ENCODE results near the gene RNFT2.

- TF ChIP-seq ELF1 (IDR thresholded peaks at IDR 0.05; ENCODE audit: borderline replicate concordance, low read depth): no peak
- TF ChIP-seq EZH2 (IDR thresholded peaks at IDR 0.05): no peak
- TF ChIP-seq CTCF (IDR thresholded peaks at IDR 0.05 in 2 of 3, conservative IDR thresholded peaks at IDR 0.05 in 1 of 3; ENCODE audit: borderline replicate concordance in 1 of 3, insufficient read depth in 1 of 3, low read depth in 2 of 3, low read length in 2 of 3): no peak
- TF ChIP-seq CEBPB (IDR thresholded peaks at IDR 0.05; ENCODE audit: low read depth): no peak
- no peak for TF ChIP-seq MAX (IDR thresholded peaks at IDR 0.05)
- TF ChIP-seq POLR2A (IDR thresholded peaks at IDR 0.05; ENCODE audit: borderline replicate concordance, extremely low read depth, insufficient read depth, insufficient read length): no peak
- TF ChIP-seq TCF7L2 (IDR thresholded peaks at IDR 0.05; ENCODE audit: borderline replicate concordance, extremely low read depth, insufficient read depth, insufficient read length): no peak
- TF ChIP-seq SRF (IDR thresholded peaks at IDR 0.05; ENCODE audit: low read depth): no peak
- TF ChIP-seq ZFX (IDR thresholded peaks at IDR 0.05): no peak
- TF ChIP-seq, protein P1, sequence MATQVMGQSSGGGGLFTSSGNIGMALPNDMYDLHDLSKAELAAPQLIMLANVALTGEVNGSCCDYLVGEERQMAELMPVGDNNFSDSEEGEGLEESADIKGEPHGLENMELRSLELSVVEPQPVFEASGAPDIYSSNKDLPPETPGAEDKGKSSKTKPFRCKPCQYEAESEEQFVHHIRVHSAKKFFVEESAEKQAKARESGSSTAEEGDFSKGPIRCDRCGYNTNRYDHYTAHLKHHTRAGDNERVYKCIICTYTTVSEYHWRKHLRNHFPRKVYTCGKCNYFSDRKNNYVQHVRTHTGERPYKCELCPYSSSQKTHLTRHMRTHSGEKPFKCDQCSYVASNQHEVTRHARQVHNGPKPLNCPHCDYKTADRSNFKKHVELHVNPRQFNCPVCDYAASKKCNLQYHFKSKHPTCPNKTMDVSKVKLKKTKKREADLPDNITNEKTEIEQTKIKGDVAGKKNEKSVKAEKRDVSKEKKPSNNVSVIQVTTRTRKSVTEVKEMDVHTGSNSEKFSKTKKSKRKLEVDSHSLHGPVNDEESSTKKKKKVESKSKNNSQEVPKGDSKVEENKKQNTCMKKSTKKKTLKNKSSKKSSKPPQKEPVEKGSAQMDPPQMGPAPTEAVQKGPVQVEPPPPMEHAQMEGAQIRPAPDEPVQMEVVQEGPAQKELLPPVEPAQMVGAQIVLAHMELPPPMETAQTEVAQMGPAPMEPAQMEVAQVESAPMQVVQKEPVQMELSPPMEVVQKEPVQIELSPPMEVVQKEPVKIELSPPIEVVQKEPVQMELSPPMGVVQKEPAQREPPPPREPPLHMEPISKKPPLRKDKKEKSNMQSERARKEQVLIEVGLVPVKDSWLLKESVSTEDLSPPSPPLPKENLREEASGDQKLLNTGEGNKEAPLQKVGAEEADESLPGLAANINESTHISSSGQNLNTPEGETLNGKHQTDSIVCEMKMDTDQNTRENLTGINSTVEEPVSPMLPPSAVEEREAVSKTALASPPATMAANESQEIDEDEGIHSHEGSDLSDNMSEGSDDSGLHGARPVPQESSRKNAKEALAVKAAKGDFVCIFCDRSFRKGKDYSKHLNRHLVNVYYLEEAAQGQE (IDR thresholded peaks at IDR 0.05; ENCODE audit: low read depth): no peak
- no peak for TF ChIP-seq SP1 (IDR thresholded peaks at IDR 0.05; ENCODE audit: low read depth)
- TF ChIP-seq POLR2AphosphoS5 (IDR thresholded peaks at IDR 0.05; ENCODE audit: low read depth, low read length): no peak
- TF ChIP-seq ATF3 (IDR thresholded peaks at IDR 0.05): no peak
These were observed 147.4 kb downstream of the RNFT2 start for GRCh38 chr12:116885491-116885890.

All from HCT116 (cell line).